WI38 (cell line): ENCODE results near the gene RGS10.

ENCODE experiments used
- H3K4me3 ChIP-seq: 2 replicates; pipeline ENCODE4 v1.5.1; 2011; ENCODE audit warnings: low read depth, mild to moderate bottlenecking, control low read depth, low read length
- TF ChIP-seq, protein P1 (sequence below): IDR thresholded peaks from 2 replicates; pipeline ENCODE4 v1.5.1; 2012; ENCODE audit warnings: low read depth, mild to moderate bottlenecking, control low read depth, low read length

Gene RGS10

GRCh38 chr10:119515511-119516045 lies 26.9 kb downstream of the RGS10 start:
- no peak overlapping the region for H3K4me3 ChIP-seq
- TF ChIP-seq, protein P1, sequence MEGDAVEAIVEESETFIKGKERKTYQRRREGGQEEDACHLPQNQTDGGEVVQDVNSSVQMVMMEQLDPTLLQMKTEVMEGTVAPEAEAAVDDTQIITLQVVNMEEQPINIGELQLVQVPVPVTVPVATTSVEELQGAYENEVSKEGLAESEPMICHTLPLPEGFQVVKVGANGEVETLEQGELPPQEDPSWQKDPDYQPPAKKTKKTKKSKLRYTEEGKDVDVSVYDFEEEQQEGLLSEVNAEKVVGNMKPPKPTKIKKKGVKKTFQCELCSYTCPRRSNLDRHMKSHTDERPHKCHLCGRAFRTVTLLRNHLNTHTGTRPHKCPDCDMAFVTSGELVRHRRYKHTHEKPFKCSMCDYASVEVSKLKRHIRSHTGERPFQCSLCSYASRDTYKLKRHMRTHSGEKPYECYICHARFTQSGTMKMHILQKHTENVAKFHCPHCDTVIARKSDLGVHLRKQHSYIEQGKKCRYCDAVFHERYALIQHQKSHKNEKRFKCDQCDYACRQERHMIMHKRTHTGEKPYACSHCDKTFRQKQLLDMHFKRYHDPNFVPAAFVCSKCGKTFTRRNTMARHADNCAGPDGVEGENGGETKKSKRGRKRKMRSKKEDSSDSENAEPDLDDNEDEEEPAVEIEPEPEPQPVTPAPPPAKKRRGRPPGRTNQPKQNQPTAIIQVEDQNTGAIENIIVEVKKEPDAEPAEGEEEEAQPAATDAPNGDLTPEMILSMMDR = no peak

- H3K4me3 ChIP-seq = no peak overlapping the region
- TF ChIP-seq, protein P1 = no peak
These were observed 27.7 kb downstream of the RGS10 start for GRCh38 chr10:119514819-119515218.

- TF ChIP-seq, protein P1 = no peak
- H3K4me3 ChIP-seq = no peak overlapping the region
These were observed 30.5 kb downstream of the RGS10 start for GRCh38 chr10:119511828-119512515.

GRCh38 chr10:119509909-119510451 lies 32.5 kb downstream of the RGS10 start:
- TF ChIP-seq, protein P1 = no peak
- no peak overlapping the region for H3K4me3 ChIP-seq

- no peak overlapping the region for H3K4me3 ChIP-seq
- TF ChIP-seq, protein P1 = no peak
These were observed 35.4 kb downstream of the RGS10 start for GRCh38 chr10:119507115-119507514.

DNA sequence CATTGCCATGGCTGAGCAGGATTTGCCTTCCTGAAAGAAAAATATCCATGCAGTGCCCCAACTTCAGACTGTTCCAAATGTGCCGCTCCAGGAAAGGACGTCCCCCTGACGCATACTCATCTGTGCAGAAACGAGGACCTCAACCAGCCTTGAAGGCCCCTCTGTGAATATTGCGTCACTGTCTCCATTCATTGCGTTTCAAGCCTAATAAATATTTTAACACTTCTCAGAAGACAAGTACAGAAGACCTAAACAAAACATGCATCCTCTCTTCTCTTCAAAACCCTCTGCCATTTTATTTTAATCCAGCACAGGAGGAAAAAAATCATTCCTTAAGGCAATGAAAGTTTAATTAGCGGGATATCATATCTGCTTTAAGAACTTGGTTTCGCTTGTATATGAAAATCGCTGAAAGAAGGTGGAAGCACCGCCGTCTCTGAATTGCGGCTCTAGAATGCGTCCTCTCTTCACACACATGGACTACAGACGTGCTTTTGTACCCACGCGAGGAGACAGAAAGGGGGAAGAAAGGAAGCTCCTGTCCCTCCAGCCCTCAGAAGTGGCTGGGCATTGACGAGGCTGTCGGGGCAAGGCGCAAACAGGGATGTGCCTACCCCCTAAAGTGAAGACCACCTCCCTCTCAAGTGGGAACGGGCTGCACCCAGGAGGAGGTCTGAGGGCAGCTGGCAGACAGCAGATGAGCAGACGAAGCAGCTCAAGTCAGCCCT lies 36.8 kb downstream of the RGS10 start:
- TF ChIP-seq, protein P1 = no peak
- no peak overlapping the region for H3K4me3 ChIP-seq

GRCh38 chr10:119505131-119505551 lies 37.4 kb downstream of the RGS10 start:
- TF ChIP-seq, protein P1 = no peak
- no peak overlapping the region for H3K4me3 ChIP-seq
